Esophagus squamous epithelium (tissue), 4 donors: Measurements from ENCODE around the gene UTP4.

Source experiments
- POLR2A ChIP-seq, 4 donors: fragments of 450-650 bp; IDR thresholded peaks; one replicate each; pipeline ENCODE4 v1.6.1; 2017; ENCODE audit warnings: antibody characterized with exemption in 4 of 4, mild to moderate bottlenecking in 4 of 4, moderate library complexity in 3 of 4
- TF ChIP-seq, protein P1 (sequence below), 6 experiments: fragments of 450-650 bp in 4 of 6; fragments of 200-600 bp in 2 of 6; sonication (generic) in 2 of 6; IDR thresholded peaks; one replicate each; pipeline ENCODE4 v1.5.1; 2016 to 2019; ENCODE audit warnings: antibody characterized with exemption in 6 of 6, mild to moderate bottlenecking in 4 of 6, moderate library complexity in 4 of 6

DNA sequence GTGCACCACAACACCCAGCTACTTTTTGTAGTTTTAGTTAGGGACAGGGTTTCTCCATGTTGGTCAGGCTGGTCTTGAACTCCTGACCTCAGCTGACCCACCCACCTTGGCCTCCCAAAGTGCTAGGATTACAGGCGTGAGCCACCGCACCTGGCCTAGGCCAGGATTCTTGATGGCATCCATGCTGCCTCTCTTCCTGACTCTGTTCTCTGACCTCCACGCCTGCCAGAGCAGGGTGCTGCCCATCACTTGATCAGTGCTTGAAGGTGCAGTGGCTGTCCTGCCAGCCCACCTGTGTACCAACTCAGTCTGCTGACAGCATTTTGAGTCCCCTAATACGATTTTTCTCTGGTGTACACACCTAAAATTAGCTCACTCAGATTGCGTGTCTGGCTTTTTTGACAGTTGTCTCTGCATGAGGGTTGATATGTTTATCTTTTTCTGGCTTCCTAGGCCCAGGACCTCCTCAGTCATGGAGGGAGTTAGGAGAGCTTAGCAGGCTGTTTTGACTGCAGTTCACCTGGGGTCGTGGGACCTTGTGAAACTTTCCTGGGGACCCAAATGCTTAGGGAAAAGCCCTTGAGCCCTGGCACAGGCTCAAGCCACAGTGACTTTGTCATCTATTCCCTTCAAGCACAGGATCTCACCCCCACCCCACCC, 21.1 kb upstream of the UTP4 start:
- TF ChIP-seq, protein P1, sequence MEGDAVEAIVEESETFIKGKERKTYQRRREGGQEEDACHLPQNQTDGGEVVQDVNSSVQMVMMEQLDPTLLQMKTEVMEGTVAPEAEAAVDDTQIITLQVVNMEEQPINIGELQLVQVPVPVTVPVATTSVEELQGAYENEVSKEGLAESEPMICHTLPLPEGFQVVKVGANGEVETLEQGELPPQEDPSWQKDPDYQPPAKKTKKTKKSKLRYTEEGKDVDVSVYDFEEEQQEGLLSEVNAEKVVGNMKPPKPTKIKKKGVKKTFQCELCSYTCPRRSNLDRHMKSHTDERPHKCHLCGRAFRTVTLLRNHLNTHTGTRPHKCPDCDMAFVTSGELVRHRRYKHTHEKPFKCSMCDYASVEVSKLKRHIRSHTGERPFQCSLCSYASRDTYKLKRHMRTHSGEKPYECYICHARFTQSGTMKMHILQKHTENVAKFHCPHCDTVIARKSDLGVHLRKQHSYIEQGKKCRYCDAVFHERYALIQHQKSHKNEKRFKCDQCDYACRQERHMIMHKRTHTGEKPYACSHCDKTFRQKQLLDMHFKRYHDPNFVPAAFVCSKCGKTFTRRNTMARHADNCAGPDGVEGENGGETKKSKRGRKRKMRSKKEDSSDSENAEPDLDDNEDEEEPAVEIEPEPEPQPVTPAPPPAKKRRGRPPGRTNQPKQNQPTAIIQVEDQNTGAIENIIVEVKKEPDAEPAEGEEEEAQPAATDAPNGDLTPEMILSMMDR (IDR thresholded peaks at IDR 0.05) = no peak
- no peak for TF ChIP-seq POLR2A (IDR thresholded peaks at IDR 0.05)
